OCI-LY1 (cell line): ENCODE results near the gene TNFRSF1A.
A peak's percentile ranks its signal among the peaks of the same experiment; 100 is the strongest.

Experiments
- H2AFZ ChIP-seq: fragments of 200-600 bp; sonication (generic), shearing (Covaris generic); 2 replicates; pipeline ENCODE4 v1.6.0; 2014; ENCODE audit warnings: antibody characterized with exemption, mild to moderate bottlenecking, low read length
- H3F3A ChIP-seq: fragments of 200-600 bp; sonication (generic), shearing (Covaris generic); 2 replicates; pipeline ENCODE4 v1.6.0; 2014; ENCODE audit warnings: mild to moderate bottlenecking, antibody characterized with exemption, low read length, moderate library complexity; ENCODE audit not compliant: insufficient read depth
- H3K27ac ChIP-seq: fragments of 200-600 bp; sonication (generic); 2 replicates; pipeline ENCODE4 v1.5.1; 2014; ENCODE audit warnings: low read length, mixed run types, mild to moderate bottlenecking, low read depth; ENCODE audit not compliant: poor library complexity, severe bottlenecking
- H3K27me3 ChIP-seq: fragments of 200-600 bp; sonication (generic); 2 replicates; pipeline ENCODE4 v1.6.0; 2014; ENCODE audit warnings: antibody characterized with exemption, mild to moderate bottlenecking, low read length, moderate library complexity; ENCODE audit not compliant: insufficient read depth
- H3K36me3 ChIP-seq: fragments of 200-600 bp; sonication (generic); 2 replicates; pipeline ENCODE4 v1.6.1; 2014; ENCODE audit warnings: mild to moderate bottlenecking, antibody characterized with exemption, low read length, moderate library complexity, mixed read lengths; ENCODE audit not compliant: insufficient read depth
- H3K4me1 ChIP-seq: fragments of 200-600 bp; sonication (generic); 2 replicates; pipeline ENCODE4 v1.5.1; 2014; ENCODE audit warnings: mild to moderate bottlenecking, low read length, moderate library complexity; ENCODE audit not compliant: insufficient read depth, severe bottlenecking
- H3K4me2 ChIP-seq: fragments of 200-600 bp; sonication (generic), shearing (Covaris generic); 2 replicates; pipeline ENCODE4 v1.6.1; 2014; ENCODE audit warnings: low read length
- H3K4me3 ChIP-seq: fragments of 200-600 bp; sonication (generic); 2 replicates; pipeline ENCODE4 v1.5.1; 2014; ENCODE audit warnings: low read length, low read depth, mild to moderate bottlenecking, mixed read lengths; ENCODE audit not compliant: poor library complexity, severe bottlenecking
- H3K79me2 ChIP-seq: fragments of 200-600 bp; shearing (Covaris generic); 2 replicates; pipeline ENCODE4 v1.6.1; 2016; ENCODE audit warnings: mixed run types, low read length, mixed read lengths; ENCODE audit not compliant: insufficient read depth
- H3K9ac ChIP-seq: fragments of 200-600 bp; sonication (generic), shearing (Covaris generic); 2 replicates; pipeline ENCODE4 v1.6.1; 2014; ENCODE audit warnings: mild to moderate bottlenecking, low read length, mixed read lengths
- H3K9me2 ChIP-seq: fragments of 200-600 bp; sonication (generic), shearing (Covaris generic); 2 replicates; pipeline ENCODE4 v1.6.1; 2014; ENCODE audit warnings: low read depth, mild to moderate bottlenecking, low read length, mixed read lengths
- H3K9me3 ChIP-seq: fragments of 200-600 bp; shearing (Covaris generic); 2 replicates; pipeline ENCODE4 v1.6.1; 2014; ENCODE audit warnings: low read length, mixed read lengths
- H4K20me1 ChIP-seq: fragments of 200-600 bp; sonication (generic), shearing (Covaris generic); 2 replicates; pipeline ENCODE4 v1.6.0; 2016; ENCODE audit warnings: mild to moderate bottlenecking, low read length; ENCODE audit not compliant: insufficient read depth
- EZH2 ChIP-seq: fragments of 200-600 bp; sonication (generic), shearing (Covaris generic); IDR thresholded peaks from 2 replicates; pipeline ENCODE4 v1.8.0; 2017; ENCODE audit warnings: borderline replicate concordance, mixed run types, mild to moderate bottlenecking, antibody characterized with exemption, low read length, moderate library complexity, mixed read lengths
- TF ChIP-seq, protein P1 (sequence below): fragments of 200-600 bp; sonication (generic), shearing (Covaris generic); IDR thresholded peaks from 2 replicates; pipeline ENCODE4 v1.5.1; 2017; ENCODE audit warnings: mild to moderate bottlenecking, antibody characterized with exemption, low read length, moderate library complexity, mixed read lengths

The TNFRSF1A gene

DNA sequence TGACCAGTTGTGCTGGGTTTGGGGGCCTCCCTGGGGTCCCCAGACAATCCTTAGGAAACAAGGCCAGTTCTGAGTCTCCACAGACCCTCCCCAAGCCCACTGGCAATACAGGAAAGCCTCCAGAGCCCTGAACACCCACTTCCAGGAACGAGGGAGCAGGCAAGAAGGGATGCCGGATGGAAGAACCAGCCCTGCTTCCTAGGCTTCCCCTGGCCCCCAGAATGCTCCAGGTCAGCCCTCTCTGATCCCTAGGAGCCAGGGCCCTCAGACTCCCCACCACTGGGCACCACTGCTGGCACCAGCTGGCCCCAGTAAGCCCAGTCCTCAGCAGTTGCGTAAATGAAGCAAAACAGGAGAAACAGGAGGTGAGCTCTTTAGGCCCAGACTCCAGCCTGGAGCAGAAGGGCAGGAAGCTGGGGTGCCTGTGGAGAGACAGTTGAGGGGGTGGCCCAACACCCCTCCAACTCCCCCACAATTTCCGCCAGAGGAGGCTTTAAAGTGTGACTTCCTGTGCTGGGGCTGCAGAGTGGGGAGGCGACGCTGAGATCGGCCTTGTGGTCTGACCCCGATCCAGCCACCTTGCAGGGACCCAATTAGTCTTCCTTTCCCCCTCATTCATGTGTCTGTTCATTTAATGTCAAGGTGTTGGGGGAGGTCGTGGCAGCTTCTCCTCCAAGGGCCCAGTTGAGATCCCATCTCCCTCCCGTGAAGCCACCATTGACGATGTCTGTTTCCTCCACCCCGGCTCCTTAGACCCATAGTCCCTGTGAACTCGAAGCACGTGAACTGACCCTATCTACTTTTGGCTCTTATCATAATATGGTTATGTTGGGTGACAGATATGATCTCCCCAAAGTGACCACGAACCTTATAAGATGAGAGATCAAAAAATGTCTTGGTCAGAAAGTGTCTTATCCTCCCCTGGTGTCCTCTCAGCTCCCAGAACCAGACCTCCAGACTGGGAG lies 4.7 kb downstream of the TNFRSF1A start:
- Histone ChIP-seq H3K36me3 (no peaks in the 10 kb centered on the region), H3K79me2 (no peaks in the 10 kb centered on the region), H3K27me3 (no peaks in the 10 kb centered on the region), H3K9me3 (no peaks in the 10 kb centered on the region), H4K20me1 (no peaks in the 10 kb centered on the region), H3K9me2 (no peaks in the 10 kb centered on the region), H3F3A (no peaks in the 10 kb centered on the region), H3K4me3 (no peak overlapping the region), H3K4me2 (no peak overlapping the region), H2AFZ (no peak overlapping the region), H3K27ac (no peak overlapping the region), H3K4me1 (peaks cover 38% of the 10 kb centered on the region), H3K9ac (no peak overlapping the region)
- TF ChIP-seq, protein P1, sequence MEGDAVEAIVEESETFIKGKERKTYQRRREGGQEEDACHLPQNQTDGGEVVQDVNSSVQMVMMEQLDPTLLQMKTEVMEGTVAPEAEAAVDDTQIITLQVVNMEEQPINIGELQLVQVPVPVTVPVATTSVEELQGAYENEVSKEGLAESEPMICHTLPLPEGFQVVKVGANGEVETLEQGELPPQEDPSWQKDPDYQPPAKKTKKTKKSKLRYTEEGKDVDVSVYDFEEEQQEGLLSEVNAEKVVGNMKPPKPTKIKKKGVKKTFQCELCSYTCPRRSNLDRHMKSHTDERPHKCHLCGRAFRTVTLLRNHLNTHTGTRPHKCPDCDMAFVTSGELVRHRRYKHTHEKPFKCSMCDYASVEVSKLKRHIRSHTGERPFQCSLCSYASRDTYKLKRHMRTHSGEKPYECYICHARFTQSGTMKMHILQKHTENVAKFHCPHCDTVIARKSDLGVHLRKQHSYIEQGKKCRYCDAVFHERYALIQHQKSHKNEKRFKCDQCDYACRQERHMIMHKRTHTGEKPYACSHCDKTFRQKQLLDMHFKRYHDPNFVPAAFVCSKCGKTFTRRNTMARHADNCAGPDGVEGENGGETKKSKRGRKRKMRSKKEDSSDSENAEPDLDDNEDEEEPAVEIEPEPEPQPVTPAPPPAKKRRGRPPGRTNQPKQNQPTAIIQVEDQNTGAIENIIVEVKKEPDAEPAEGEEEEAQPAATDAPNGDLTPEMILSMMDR, result no peak
- TF ChIP-seq EZH2, result no peak

DNA sequence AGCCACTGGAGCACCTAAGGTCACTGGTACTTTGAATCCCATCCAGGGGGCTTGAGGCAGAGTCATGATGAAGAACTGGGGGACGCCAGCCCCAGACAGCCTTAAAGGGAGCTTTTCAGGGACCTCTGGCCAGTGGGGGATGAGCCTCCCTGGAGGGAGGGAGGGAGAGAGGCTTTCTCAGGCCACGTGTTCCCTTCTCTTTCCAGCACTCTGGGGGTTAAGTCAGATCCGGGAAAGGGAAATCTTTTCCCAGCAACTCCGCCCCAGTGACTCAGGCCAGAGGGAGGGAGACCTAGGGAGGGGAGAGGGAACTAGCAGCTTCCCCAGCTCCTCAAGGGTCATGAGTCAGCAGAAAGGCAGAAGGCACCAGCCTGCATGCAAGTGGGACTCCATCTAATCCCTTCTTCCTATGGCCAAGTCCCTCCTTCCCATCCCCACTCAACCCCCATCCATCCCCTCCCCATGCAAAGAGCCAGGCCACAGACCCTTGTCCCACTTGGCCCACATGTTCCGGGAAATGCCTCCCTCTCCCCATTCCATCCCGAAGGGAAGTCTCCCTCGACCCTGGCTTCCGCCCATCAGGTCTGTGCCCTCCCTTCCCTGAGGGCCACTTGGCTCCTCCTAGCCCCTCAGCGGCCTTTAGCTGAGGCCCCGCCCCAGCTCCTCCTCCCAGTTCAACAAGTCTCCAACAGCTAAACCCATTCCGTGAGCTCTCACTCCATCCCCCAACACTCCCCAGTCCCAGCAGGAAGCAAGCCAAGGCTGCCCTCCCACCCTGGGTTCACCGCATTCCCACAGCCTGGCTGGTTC lies 5.6 kb downstream of the TNFRSF1A start:
- Histone ChIP-seq H3K36me3 (no peaks in the 10 kb centered on the region), H3K4me1 (peaks cover 38% of the 10 kb centered on the region), H3K4me2 (peak overlapping the region; percentile 36), H2AFZ (0 out of 2 replicates have a peak overlapping the region, but pooled peaks have one; percentile 32), H3K79me2 (no peaks in the 10 kb centered on the region), H3K4me3 (no peak overlapping the region), H3K9me2 (no peaks in the 10 kb centered on the region), H3K27ac (no peak overlapping the region), H3F3A (no peaks in the 10 kb centered on the region), H3K9me3 (no peaks in the 10 kb centered on the region), H3K9ac (peak overlapping the region; percentile 40; the same call in 1 of the 2 replicates), H4K20me1 (no peaks in the 10 kb centered on the region), H3K27me3 (no peaks in the 10 kb centered on the region)
- TF ChIP-seq, protein P1, result no peak

DNA sequence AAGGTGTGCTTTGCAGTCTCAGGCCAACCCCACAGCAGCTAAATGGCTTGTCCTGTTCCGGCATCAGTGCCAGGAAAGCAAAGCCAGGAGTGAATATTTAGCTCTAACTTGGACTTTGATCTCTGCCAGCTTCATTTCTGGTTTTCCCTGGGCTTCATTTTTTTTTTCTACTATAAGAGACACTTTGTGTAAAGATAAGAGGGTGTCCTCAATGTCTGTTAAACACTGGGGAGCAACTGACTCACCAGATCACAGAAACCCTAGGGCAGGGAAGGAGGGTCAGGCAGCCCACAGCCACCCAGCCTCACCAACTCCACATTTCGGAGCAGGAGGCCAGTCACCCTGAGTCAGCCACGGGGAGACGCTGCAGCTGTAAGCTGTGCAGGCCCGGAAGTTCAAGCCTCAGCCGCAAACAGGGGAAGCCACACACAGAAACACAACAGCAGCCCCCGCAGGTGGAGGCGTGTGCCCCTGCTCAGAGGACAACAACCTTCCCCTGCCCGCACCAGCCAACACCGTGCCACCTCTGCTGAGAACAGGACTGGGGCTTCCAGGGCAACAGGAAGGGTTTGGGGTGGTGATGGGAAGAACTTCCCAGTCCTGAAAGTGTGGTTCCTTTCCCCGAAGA lies 6.3 kb downstream of the TNFRSF1A start:
- Histone ChIP-seq H3K9me3 (no peaks in the 10 kb centered on the region), H3K9ac (peak overlapping the region; percentile 40; the same call in 1 of the 2 replicates), H2AFZ (0 out of 2 replicates have a peak overlapping the region, but pooled peaks have one; percentile 32), H3K27ac (no peak overlapping the region), H3K79me2 (no peaks in the 10 kb centered on the region), H3K27me3 (0 out of 2 replicates have a peak, but pooled peaks cover under 1% of the 10 kb centered on the region), H3K4me1 (peaks cover 38% of the 10 kb centered on the region), H3K4me3 (no peak overlapping the region), H3K9me2 (no peaks in the 10 kb centered on the region), H3F3A (no peaks in the 10 kb centered on the region), H3K4me2 (peak overlapping the region; percentile 36), H3K36me3 (no peaks in the 10 kb centered on the region), H4K20me1 (no peaks in the 10 kb centered on the region)
- TF ChIP-seq, protein P1, result peak; percentile 73
- TF ChIP-seq EZH2, result no peak
